Fibroblast of pulmonary artery (primary cell): ENCODE results near the gene CDH23.

Source experiments
- DNase-seq: peaks from one replicate; pipeline ENCODE4 v3.0.0-alpha.2; 2010; ENCODE audit warnings: low read depth
- H3K4me3 ChIP-seq: replicated peaks from 2 replicates; pipeline ENCODE4 v1.5.1; 2011; ENCODE audit warnings: low read depth, mild to moderate bottlenecking, control low read depth, low read length, moderate library complexity
- CTCF ChIP-seq: IDR thresholded peaks from 2 replicates; pipeline ENCODE4 v1.5.1; 2011; ENCODE audit warnings: mild to moderate bottlenecking, control low read depth, low read length, inconsistent platforms; ENCODE audit errors: missing control alignments

CDH23 gene

GRCh38 chr10:71765176-71765904 is 368.6 kb downstream of the CDH23 start:
- DNase-seq = peak; percentile 34
- TF ChIP-seq CTCF = no peak

GRCh38 chr10:71765906-71766716 is 369.4 kb downstream of the CDH23 start:
- TF ChIP-seq CTCF = no peak
- H3K4me3 ChIP-seq = no peak overlapping the region
- no peak for DNase-seq

More at GRCh38 chr10:71765176-71765904, 368.6 kb downstream of the CDH23 start:
- H3K4me3 ChIP-seq = no peak overlapping the region

GRCh38 chr10:71766717-71767419 is 370.1 kb downstream of the CDH23 start:
- TF ChIP-seq CTCF = no peak
- DNase-seq = peak; percentile 93
- no peak overlapping the region for H3K4me3 ChIP-seq

DNA sequence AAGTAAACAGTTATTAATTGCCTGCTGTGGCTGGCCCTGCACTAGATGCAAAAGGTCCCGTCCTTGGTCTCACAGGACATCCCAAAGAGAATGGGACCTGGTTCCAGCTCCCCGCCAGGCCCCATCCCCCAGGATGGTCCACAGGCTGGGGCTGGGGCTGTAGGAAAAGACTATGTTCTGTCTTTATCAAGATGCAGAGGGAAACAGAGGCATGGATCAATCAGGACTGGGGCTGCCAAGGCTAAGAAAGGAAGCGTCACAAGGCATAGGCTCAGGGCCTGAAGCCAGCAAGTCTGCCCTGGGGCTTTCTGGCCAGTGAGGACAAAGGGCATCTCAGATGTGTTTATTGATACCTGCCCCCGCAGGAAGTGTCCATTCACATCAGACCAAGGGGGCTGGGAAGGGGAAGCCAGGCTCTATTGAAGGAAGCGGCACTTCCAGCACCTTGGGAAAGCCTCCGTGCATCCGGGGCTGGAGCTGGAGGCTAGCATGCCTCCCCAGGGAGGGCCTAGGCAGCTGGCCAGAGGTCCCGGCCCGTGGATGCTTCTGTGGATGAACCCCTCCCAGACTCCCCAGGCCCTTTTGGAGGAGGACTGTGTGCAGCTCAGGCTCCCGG is 370.8 kb downstream of the CDH23 start:
- DNase-seq = peak; percentile 46

DNA sequence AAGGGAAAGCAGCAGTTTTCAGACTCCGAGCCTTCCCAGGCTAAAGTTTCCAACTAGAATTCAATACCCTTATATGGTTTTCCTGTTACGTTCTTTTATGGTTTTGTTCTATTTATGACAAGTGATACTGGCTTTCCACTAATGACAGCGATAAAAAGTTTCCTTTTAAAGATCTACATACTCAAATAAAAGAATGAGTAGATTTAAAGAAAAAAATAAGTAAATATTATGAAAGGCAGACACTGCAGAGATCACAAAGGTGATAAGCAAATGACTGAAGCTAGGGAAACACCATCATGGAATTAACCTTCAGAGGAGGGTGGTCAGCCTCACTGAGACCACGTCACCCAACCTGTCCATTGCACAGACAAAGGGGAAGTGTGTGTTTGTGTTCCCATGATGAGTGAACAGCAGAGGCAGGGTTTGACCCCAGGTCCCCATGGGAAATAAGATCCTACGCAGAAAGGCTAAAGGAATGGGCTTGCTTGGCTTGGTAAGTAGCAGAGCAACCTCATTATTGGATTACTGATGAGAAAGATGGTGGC is 372.6 kb downstream of the CDH23 start:
- DNase-seq = peak; percentile 19
- no peak for TF ChIP-seq CTCF
- peak overlapping the region; percentile 10 for H3K4me3 ChIP-seq

More for the DNA sequence above, 370.8 kb downstream of the CDH23 start:
- TF ChIP-seq CTCF = no peak
- no peak overlapping the region for H3K4me3 ChIP-seq

- TF ChIP-seq CTCF = no peak
- DNase-seq = peak; percentile 27
- no peak overlapping the region for H3K4me3 ChIP-seq
Measured at GRCh38 chr10:71770255-71770654, 373.5 kb downstream of the CDH23 start.
